IMR-90 (cell line): ENCODE results near the gene PGC. TPM values are rescaled to one million over a fixed set of nuclear protein-coding genes. Genes with fewer than 3 reads are reported as not detected.

Experiments used
- ATAC-seq: fragments of 200-7000 bp; cut with Tn5 transposase; 2 replicates; pipeline ENCODE4 v1.9.1; 2020; ENCODE audit warnings: low read depth, mild to moderate bottlenecking, moderate library complexity
- BruUV-seq: library from RNA; stranded (reverse); fragments of 400-500 nt; replicated peaks from 2 replicates; lab custom pipeline; 2021; lab: Mats Ljungman, UMichigan
- CTCF ChIA-PET: fragments of 300-600 bp; formaldehyde crosslinking; extraction: SDS; loops from one replicate; lab custom pipeline; 2021; ENCODE audit warnings: antibody characterized with exemption; lab: Yijun Ruan, JAX
- POLR2A ChIA-PET: fragments of 300-600 bp; sonication (Branson Sonifier 250); formaldehyde crosslinking; loops from one replicate; lab custom pipeline; 2022; ENCODE audit warnings: antibody characterized with exemption; ENCODE audit not compliant: unreplicated experiment; lab: Charles Lee
- DNase-seq: peaks from one replicate; pipeline ENCODE4 v3.0.0; 2013
- H2AFZ ChIP-seq: replicated peaks from 2 replicates; pipeline ENCODE3; 2013; ENCODE audit warnings: low read length, mild to moderate bottlenecking; ENCODE audit not compliant: poor library complexity
- H2AK5ac ChIP-seq: 2 replicates; pipeline ENCODE4 v1.6.1; 2013; ENCODE audit warnings: low read depth, low read length, inconsistent platforms
- H2AK9ac ChIP-seq: replicated peaks from 2 replicates; pipeline ENCODE3; 2013; ENCODE audit warnings: mild to moderate bottlenecking, low read depth, low read length, moderate library complexity; ENCODE audit not compliant: poor library complexity
- H2BK120ac ChIP-seq: 2 replicates; pipeline ENCODE4 v1.6.1; 2013; ENCODE audit warnings: low read depth, low read length, inconsistent platforms
- H2BK15ac ChIP-seq: 3 replicates; pipeline ENCODE4 v1.6.1; 2013; ENCODE audit warnings: low read depth, low read length, inconsistent platforms
- H2BK20ac ChIP-seq: 2 replicates; pipeline ENCODE4 v1.6.1; 2013; ENCODE audit warnings: low read depth, mild to moderate bottlenecking, inconsistent platforms, low read length, moderate library complexity
- H2BK5ac ChIP-seq: 2 replicates; pipeline ENCODE4 v1.6.1; 2013; ENCODE audit warnings: mild to moderate bottlenecking, low read depth, low read length, inconsistent platforms; ENCODE audit not compliant: poor library complexity, severe bottlenecking
- H3K14ac ChIP-seq: replicated peaks from 2 replicates; pipeline ENCODE4 v1.6.1; 2013; ENCODE audit warnings: low read depth, low read length, inconsistent platforms
- H3K18ac ChIP-seq: 2 replicates; pipeline ENCODE4 v1.6.1; 2013; ENCODE audit warnings: low read depth, low read length, control low read depth
- H3K23ac ChIP-seq: 2 replicates; pipeline ENCODE4 v1.6.1; 2013; ENCODE audit warnings: low read depth, low read length, inconsistent platforms
- H3K27ac ChIP-seq: 2 replicates; pipeline ENCODE4 v1.5.1; 2013; ENCODE audit warnings: mild to moderate bottlenecking, control low read depth, low read length; ENCODE audit not compliant: insufficient read depth
- H3K27me3 ChIP-seq: 2 replicates; pipeline ENCODE4 v1.6.1; 2013; ENCODE audit warnings: low read length; ENCODE audit not compliant: control insufficient read depth, insufficient read depth
- H3K36me3 ChIP-seq: 2 replicates; pipeline ENCODE4 v1.6.1; 2013; ENCODE audit warnings: low read length, mixed read lengths; ENCODE audit not compliant: control insufficient read depth, insufficient read depth
- H3K4ac ChIP-seq: 2 replicates; pipeline ENCODE4 v1.6.1; 2013; ENCODE audit warnings: low read depth, low read length, inconsistent platforms
- H3K4me1 ChIP-seq: 2 replicates; pipeline ENCODE4 v1.6.1; 2013; ENCODE audit warnings: low read length, mixed read lengths; ENCODE audit not compliant: control insufficient read depth, insufficient read depth
- H3K4me2 ChIP-seq: 2 replicates; pipeline ENCODE4 v1.6.1; 2013; ENCODE audit warnings: low read depth, mild to moderate bottlenecking, control low read depth, low read length, moderate library complexity
- H3K4me3 ChIP-seq: 2 replicates; pipeline ENCODE4 v1.5.1; 2013; ENCODE audit warnings: low read depth, mild to moderate bottlenecking, control low read depth, low read length, moderate library complexity; ENCODE audit not compliant: insufficient read depth
- H3K56ac ChIP-seq: 2 replicates; pipeline ENCODE4 v1.6.1; 2013; ENCODE audit warnings: low read length, inconsistent platforms; ENCODE audit not compliant: insufficient read depth; ENCODE audit errors: extremely low read depth
- H3K79me1 ChIP-seq, 2 experiments: 2 replicates each; pipeline ENCODE4 v1.6.1; 2013; ENCODE audit warnings: low read length in 2 of 2, inconsistent platforms in 1 of 2, low read depth in 1 of 2
- H3K9ac ChIP-seq: 2 replicates; pipeline ENCODE4 v1.6.1; 2013; ENCODE audit warnings: low read depth, low read length, control low read depth
- H3K9me1 ChIP-seq: 2 replicates; pipeline ENCODE4 v1.6.1; 2013; ENCODE audit warnings: low read length, inconsistent platforms; ENCODE audit not compliant: insufficient read depth
- H3K9me3 ChIP-seq: 2 replicates; pipeline ENCODE4 v1.6.1; 2013; ENCODE audit warnings: low read length; ENCODE audit not compliant: control insufficient read depth, insufficient read depth
- H4K20me1 ChIP-seq: 2 replicates; pipeline ENCODE4 v1.6.1; 2013; ENCODE audit warnings: low read length, inconsistent platforms; ENCODE audit not compliant: insufficient read depth
- H4K5ac ChIP-seq: 2 replicates; pipeline ENCODE4 v1.6.1; 2013; ENCODE audit warnings: mild to moderate bottlenecking, low read depth, low read length, control low read depth
- H4K8ac ChIP-seq, 2 experiments: 2 replicates each; pipeline ENCODE4 v1.6.1; 2013; ENCODE audit warnings: low read depth in 2 of 2, low read length in 2 of 2, control low read depth in 1 of 2, inconsistent platforms in 1 of 2
- H4K91ac ChIP-seq: 2 replicates; pipeline ENCODE4 v1.6.1; 2013; ENCODE audit warnings: low read depth, low read length, inconsistent platforms; ENCODE audit not compliant: insufficient read depth
- BHLHE40 ChIP-seq: fragments of 150-350 bp; IDR thresholded peaks from 2 replicates; pipeline ENCODE4 v1.6.1; 2016; ENCODE audit warnings: mild to moderate bottlenecking, low read depth, low read length
- CEBPB ChIP-seq: IDR thresholded peaks from 2 replicates; pipeline ENCODE4 v1.6.1; 2012; ENCODE audit warnings: low read depth, low read length, improper control_type of control experiment
- CTCF ChIP-seq: conservative IDR thresholded peaks from 2 replicates; pipeline ENCODE4 v1.5.1; 2012; ENCODE audit warnings: mild to moderate bottlenecking, low read depth, low read length, improper control_type of control experiment
- ELK1 ChIP-seq: fragments of 150-350 bp; IDR thresholded peaks from 2 replicates; pipeline ENCODE4 v1.6.1; 2016; ENCODE audit warnings: low read depth, mild to moderate bottlenecking, low read length, moderate library complexity, borderline replicate concordance
- FOS ChIP-seq: fragments of 150-350 bp; IDR thresholded peaks from 2 replicates; pipeline ENCODE4 v1.6.1; 2016; ENCODE audit warnings: low read depth, low read length
- MXI1 ChIP-seq: IDR thresholded peaks from 2 replicates; pipeline ENCODE4 v1.6.1; 2012; ENCODE audit warnings: low read depth, mild to moderate bottlenecking, low read length, moderate library complexity, borderline replicate concordance
- NFE2L2 ChIP-seq: fragments of 150-350 bp; IDR thresholded peaks from 2 replicates; pipeline ENCODE4 v1.6.1; 2016; ENCODE audit warnings: low read depth, mild to moderate bottlenecking, low read length
- POLR2A ChIP-seq: IDR thresholded peaks from 2 replicates; pipeline ENCODE4 v1.6.1; 2012; ENCODE audit warnings: mild to moderate bottlenecking, low read depth, low read length
- RAD21 ChIP-seq: IDR thresholded peaks from 2 replicates; pipeline ENCODE4 v1.6.1; 2012; ENCODE audit warnings: low read length, improper control_type of control experiment
- RCOR1 ChIP-seq: IDR thresholded peaks from 2 replicates; pipeline ENCODE4 v1.6.1; 2012; ENCODE audit warnings: mild to moderate bottlenecking, low read length, improper control_type of control experiment; ENCODE audit not compliant: insufficient replicate concordance
- RFX5 ChIP-seq: IDR thresholded peaks from 2 replicates; pipeline ENCODE4 v1.8.0; 2012; ENCODE audit warnings: low read depth, mild to moderate bottlenecking, low read length, moderate library complexity
- USF2 ChIP-seq: fragments of 150-350 bp; IDR thresholded peaks from 2 replicates; pipeline ENCODE4 v1.6.1; 2017; ENCODE audit warnings: mild to moderate bottlenecking, antibody characterized with exemption, low read length, low read depth
- WGBS, 2 experiments: methylation state at CpG; one replicate each; pipeline versions ENCODE4 v1.1.5 to v1.1.7; 2013; ENCODE audit warnings: missing lambda C conversion rate in 2 of 2; ENCODE audit not compliant: insufficient read length in 1 of 2; ENCODE audit errors: extremely low coverage in 2 of 2; 5-methylcytosine and 5-hydroxymethylcytosine counted together
- dilution Hi-C: fragments of 300-500 bp; cut with HindIII; formaldehyde crosslinking; loops from one replicate; pipeline ENCODE4 v1.14.3; 2018; ENCODE audit warnings: low sequenced_read_pairs; ENCODE audit not compliant: unreplicated experiment
- in situ Hi-C: fragments of 300-500 bp; cut with MboI; formaldehyde crosslinking; loops from 3 replicates; pipeline ENCODE4 v1.14.3; 2019; ENCODE audit warnings: low sequenced_read_pairs, inconsistent platforms, mixed read lengths
- intact Hi-C: fragments of 100-400 bp; cut with micrococcal nuclease; formaldehyde crosslinking; loops from 2 replicates; pipeline ENCODE4 v1.10.0; 2022
- polyA plus RNA-seq, 3 experiments: library from polyadenylated mRNA; depleted of rRNA; stranded (reverse); fragments of >200 nt; gene quantifications; 2 replicates each; pipeline ENCODE4 v1.2.3, GENCODE V29; 2012; ENCODE audit warnings: low replicate concordance in 1 of 3
- total RNA-seq: library from RNA; depleted of rRNA; stranded (reverse); fragments of >200 nt; gene quantifications from 2 replicates; pipeline ENCODE4 v1.2.3, GENCODE V29; 2012

The PGC gene
- total and polyA plus RNA-seq, 2 of the 4 experiments (the other 2 are of a cell fraction), result not detected

- no peak for TF ChIP-seq CTCF
- no peak for TF ChIP-seq CEBPB
- no peak for TF ChIP-seq RCOR1
Observed at GRCh38 chr6:41729624-41730023, 17.6 kb downstream of the PGC start (continued).

- Histone ChIP-seq H3K4ac (no peak overlapping the region), H3K79me1 (peaks cover 6 to 24% of the 10 kb centered on the region in 2 experiments; a peak in 2 of 4 replicates), H3K9me1 (peaks cover 12% of the 10 kb centered on the region; the same call in 1 of the 2 replicates), H3K36me3 (no peaks in the 10 kb centered on the region), H2AK9ac (no peak overlapping the region), H3K9ac (no peak overlapping the region), H3K4me2 (no peak overlapping the region), H3K4me3 (no peak overlapping the region), H3K4me1 (peaks cover 23% of the 10 kb centered on the region), H2BK15ac (no peak overlapping the region), H3K18ac (no peak overlapping the region), H4K5ac (no peak overlapping the region), H2AFZ (no peak overlapping the region), H2BK120ac (no peak overlapping the region), H4K91ac (no peak overlapping the region), H3K27ac (no peak overlapping the region), H4K8ac (no peak overlapping the region), H3K14ac (no peak overlapping the region), H3K27me3 (no peaks in the 10 kb centered on the region), H4K20me1 (no peaks in the 10 kb centered on the region), H3K23ac (no peak overlapping the region), H3K56ac (no peak overlapping the region), H2AK5ac (no peak overlapping the region), H2BK20ac (no peak overlapping the region), H3K9me3 (no peaks in the 10 kb centered on the region), H2BK5ac (no peak overlapping the region)
- dilution Hi-C loops, result no loop called here
- in situ Hi-C loops, result no loop called here
- no TSS peak for BruUV-seq
- ATAC-seq (no peak), DNase-seq (no peak)
- intact Hi-C loops, result no loop called here
- WGBS, 2 experiments, result 97% methylated on average over 6 of the region's 7 CpGs; no CpG with 5 or more reads in 1 of the 2 experiments
- ChIA-PET CTCF (no interaction called here), POLR2A (no interaction called here)
- TF ChIP-seq FOS, result no peak
- no peak for TF ChIP-seq RAD21
- no peak for TF ChIP-seq ELK1
- no peak for TF ChIP-seq MXI1
- TF ChIP-seq RCOR1, result no peak
- TF ChIP-seq BHLHE40, result no peak
- no peak for TF ChIP-seq RFX5
- TF ChIP-seq NFE2L2, result no peak
- TF ChIP-seq POLR2A, result no peak
- TF ChIP-seq USF2, result no peak
Observed at GRCh38 chr6:41728954-41729353, 18.2 kb downstream of the PGC start.
